Peyer's patch (tissue), 4 donors: ENCODE results near the gene ZBTB49.

Experiments
- POLR2A ChIP-seq, 2 donors: fragments of 450-650 bp; IDR thresholded peaks; one replicate each; pipeline ENCODE4 v1.5.1; 2017; ENCODE audit warnings: antibody characterized with exemption in 2 of 2, mild to moderate bottlenecking in 2 of 2, moderate library complexity in 2 of 2
- TF ChIP-seq, protein P1 (sequence below), 6 experiments: fragments of 450-650 bp in 4 of 6; fragments of 200-600 bp in 2 of 6; sonication (generic) in 1 of 6; IDR thresholded peaks; one replicate each; pipeline ENCODE4 v1.5.1; 2017 to 2019; ENCODE audit warnings: antibody characterized with exemption in 6 of 6, mild to moderate bottlenecking in 3 of 6, moderate library complexity in 1 of 6

- TF ChIP-seq POLR2A (IDR thresholded peaks at IDR 0.05) = no peak
- TF ChIP-seq, protein P1, sequence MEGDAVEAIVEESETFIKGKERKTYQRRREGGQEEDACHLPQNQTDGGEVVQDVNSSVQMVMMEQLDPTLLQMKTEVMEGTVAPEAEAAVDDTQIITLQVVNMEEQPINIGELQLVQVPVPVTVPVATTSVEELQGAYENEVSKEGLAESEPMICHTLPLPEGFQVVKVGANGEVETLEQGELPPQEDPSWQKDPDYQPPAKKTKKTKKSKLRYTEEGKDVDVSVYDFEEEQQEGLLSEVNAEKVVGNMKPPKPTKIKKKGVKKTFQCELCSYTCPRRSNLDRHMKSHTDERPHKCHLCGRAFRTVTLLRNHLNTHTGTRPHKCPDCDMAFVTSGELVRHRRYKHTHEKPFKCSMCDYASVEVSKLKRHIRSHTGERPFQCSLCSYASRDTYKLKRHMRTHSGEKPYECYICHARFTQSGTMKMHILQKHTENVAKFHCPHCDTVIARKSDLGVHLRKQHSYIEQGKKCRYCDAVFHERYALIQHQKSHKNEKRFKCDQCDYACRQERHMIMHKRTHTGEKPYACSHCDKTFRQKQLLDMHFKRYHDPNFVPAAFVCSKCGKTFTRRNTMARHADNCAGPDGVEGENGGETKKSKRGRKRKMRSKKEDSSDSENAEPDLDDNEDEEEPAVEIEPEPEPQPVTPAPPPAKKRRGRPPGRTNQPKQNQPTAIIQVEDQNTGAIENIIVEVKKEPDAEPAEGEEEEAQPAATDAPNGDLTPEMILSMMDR (IDR thresholded peaks at IDR 0.05) = no peak
Measured at GRCh38 chr4:4254199-4254598, 35.9 kb upstream of the ZBTB49 start.
